Stimulated activated CD4-positive, alpha-beta T cell treated with anti-CD3 and anti-CD28 coated beads, Interleukin-4, amount 100 ng/mL, for 24 hours (primary cell): ENCODE data around the gene KCNJ15.

Source experiments
- DNase-seq: peaks from one replicate; pipeline ENCODE4 v3.0.0-alpha.2; 2020

Gene KCNJ15

GRCh38 chr21:38329162-38329561 is 72.4 kb downstream of the KCNJ15 start:
- no peak for DNase-seq

DNA sequence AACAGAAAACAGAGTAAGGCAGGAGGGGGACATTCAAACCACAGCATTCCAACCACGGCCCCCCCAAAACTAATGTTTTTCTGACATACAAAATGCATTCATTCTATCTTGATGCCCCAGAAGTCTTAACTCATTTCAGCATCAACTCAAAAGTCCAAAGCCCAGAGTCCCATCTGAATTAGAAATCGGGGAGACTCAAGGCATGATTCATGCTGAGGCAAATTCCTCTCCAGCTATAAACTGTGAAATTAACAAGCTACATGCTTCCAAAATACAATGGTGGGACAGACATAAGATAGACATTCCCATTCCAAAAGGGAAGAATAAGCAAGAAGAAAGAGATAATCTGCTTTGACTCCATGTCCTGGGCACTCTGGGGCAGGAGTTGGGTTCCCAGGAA is 73.9 kb downstream of the KCNJ15 start:
- no peak for DNase-seq

- no peak for DNase-seq
Measured at GRCh38 chr21:38333301-38334272, 76.8 kb downstream of the KCNJ15 start.

DNA sequence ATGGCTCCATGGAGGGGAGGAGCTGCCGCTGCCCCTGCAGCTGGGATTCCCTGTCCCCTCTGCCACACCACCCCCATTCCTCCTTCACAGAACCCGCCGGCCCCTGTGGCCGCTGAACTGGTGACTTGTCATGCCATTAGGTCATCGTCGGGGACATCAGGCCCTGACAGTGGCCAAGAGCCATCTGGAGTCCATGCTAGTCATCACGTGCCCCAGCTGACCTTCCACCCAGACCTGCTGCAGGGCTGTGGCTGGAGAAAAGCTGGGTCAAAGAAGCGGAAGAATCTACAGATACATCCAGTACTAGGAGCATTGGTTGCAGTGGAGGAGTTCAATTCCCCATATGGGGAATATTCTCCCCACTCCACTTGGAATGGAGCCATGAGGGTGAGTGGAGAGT is 78.1 kb downstream of the KCNJ15 start:
- no peak for DNase-seq

DNA sequence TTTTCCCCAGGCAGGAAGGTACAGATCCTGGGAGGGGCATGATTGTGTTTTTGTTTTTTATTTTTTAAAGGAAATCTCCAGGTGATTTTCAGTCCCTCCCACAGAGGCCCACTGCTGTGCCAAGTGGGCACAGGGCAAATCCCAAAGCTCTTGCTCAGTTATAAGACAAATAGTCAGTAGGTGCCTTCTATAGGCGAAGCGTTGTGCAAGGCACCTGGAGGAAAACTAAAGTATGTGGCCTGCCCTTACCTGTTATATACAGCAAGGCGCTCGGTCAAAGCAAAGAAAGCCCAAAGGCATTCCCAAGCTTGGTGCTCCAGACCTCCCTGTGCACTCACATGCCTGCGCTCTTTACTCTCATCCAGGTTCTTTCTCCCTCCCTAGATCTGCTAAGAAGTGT is 81.0 kb downstream of the KCNJ15 start:
- no peak for DNase-seq

DNA sequence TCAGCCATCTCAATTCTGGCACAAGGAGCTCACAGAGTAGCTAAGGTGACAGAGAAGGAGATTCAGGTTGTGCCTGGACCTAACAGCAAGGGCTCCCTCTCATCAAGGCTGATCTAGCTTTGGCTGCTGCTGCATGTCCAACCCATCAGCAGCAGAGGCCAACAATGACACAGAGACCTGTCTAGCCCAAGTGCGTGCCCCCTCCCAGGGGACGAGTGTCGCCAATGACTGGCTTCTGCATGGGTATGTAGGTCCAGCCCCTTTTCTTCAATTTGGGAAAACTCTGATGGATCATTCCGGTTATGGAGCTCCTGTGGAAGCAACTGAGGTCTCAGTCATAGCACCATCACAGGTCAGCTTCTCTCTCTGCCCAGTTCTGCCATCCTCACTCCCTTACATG is 83.3 kb downstream of the KCNJ15 start:
- no peak for DNase-seq

- no peak for DNase-seq
Measured at GRCh38 chr21:38341546-38342012, 84.8 kb downstream of the KCNJ15 start.

GRCh38 chr21:38342739-38343138 is 85.9 kb downstream of the KCNJ15 start:
- no peak for DNase-seq

DNA sequence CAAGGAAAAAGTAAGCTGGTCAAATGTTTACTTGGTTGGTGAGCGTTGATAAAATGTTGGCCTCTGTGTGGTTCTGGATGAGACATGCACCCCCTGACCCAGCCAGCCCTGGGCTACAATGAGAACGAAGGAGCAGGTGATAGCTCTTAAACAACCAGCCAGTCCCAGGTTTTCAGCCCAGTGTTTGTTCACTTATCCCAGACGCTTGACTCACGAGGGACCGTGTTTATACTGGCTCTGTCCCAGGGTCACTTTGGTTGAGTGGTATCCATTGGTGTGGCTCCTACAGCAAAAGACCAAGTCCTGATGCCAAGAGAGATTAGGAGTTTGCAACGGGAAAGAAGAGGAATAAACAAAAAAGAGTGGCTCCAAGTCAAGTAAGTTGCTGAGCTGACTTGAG is 86.9 kb downstream of the KCNJ15 start:
- DNase-seq = no peak

- no peak for DNase-seq
Measured at GRCh38 chr21:38346286-38346685, 89.5 kb downstream of the KCNJ15 start.

DNA sequence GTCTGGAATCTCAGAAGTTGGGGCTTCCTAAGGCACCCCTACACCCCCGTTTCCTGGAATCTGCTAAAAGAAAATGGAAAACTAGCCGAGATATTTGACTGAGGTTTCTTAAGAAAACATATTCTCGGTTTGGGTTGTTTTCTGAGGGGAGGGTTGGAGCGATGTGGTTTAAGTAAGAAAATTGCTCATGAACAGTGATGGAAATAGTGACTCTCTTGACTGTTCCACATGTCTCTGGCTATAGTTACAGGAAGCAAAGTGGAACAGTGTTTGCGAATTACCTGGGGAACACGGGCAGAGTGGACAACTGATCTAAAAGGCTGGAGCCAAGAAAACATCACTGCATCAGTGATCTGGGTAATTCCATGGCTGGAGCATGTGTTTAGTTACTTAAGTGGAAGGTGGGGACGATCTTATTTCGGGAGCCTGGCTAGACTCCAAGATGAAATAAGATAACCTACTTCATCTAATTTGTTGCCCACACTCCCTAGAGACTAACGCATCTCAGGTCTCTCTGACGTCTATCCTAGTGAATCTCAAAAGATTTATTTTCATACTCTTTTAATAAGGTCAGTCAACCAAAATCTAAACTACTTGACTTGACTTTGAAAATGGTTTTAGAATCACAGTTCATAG is 92.4 kb downstream of the KCNJ15 start:
- peak; percentile 23 for DNase-seq

DNA sequence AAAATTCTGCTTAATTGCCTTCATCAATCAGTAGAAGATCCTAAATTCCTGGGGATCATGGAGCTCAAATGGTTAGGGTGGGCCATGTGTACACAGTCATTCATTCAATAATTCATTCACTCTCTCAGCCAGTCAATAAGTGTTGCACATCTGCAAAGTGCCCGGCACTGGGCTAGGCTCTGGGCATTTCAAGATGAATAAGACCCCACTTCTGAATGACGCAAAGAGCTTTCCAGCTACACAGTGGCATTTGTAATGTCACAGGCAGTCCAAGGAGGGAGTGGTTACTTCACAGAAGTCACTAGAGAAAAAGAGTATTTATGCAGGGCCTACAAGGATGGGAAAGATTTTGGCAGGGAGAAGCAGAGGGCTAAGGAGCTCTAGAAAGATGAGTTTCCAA is 93.2 kb downstream of the KCNJ15 start:
- no peak for DNase-seq

GRCh38 chr21:38350684-38351083 is 93.9 kb downstream of the KCNJ15 start:
- DNase-seq = no peak

DNA sequence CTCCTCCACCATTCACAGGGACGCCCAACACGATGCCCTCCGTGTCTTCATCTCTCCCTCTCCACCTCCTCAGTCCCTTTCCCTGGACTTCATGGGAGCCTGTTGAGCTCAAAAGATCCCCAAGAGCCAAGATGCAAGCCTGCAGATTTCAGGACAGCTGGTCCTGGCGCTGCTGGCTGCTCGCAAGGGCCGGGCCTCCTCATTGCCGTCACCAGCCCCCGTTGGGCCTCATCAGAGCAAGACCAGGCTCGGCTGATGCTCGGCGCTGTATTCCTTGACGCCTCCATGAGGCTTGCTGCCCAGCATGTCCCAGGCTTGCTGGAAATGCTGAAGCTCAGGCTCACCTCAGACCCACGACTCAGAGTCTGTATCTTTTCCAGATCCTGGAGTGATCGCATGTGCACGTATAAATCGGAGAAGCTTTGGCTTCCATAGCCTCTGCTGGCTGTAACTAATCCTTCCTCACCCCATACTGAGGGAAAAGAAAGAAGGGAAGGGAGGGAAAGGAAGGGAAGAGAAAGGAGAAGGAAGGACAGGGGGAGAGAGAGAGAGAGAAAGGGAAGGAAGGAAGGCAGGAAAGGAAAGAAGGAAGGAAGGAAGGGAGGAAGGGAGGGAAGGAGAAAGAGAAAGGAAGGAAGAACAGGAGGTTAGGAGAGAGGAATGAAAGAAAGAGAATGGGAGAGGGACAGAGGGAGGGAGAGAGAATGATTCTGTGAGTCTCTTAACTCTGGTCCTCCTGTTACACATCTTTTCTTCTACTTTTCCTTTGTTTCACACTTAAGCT is 94.6 kb downstream of the KCNJ15 start:
- no peak for DNase-seq

DNA sequence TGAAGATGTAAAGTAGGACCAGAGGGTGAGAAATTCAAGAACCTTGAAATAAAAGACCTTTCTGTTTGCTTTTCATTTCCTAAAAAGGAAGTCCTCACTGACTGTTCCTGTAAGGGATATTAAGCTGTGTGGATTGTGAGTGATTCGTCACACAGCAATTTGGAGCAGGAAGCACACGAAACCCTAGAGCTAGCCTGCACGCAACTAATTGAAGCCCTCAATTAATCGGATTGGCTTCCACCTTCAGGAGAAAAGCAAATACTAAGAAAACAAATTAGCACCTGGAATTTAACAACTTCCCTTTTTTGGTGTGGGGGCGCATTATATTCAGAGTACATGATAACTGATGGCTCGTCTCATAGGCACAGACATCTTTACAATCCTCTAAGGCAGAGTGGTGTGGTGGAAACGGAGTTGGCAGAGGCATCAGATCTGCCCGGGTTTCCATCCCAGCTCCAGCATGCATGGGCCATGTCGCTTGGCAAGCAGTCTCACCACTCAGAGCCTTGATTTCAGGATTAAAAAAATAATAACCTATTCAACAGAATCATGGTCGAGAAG is 95.2 kb downstream of the KCNJ15 start:
- no peak for DNase-seq

- DNase-seq = peak; percentile 64
Measured at GRCh38 chr21:38352536-38353219, 95.9 kb downstream of the KCNJ15 start.

DNA sequence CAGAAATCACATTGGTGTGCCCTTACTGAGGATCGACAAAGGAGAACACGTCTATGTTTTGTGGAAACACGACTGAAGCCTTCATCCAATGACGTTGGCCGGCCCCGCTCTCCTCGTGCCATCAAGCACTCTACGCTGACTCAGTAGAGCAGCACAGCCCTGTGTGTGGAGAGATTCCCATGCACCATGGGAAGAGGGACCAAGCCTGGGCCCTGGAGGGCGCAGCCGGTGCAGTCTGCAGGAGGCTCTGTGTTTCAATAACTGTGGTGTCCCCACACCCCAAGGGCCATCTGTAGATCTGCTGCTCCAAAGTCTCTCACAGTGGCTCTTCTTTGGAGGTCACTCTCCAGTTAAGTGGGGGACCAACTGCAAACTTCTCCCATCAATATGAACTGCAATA is 97.4 kb downstream of the KCNJ15 start:
- no peak for DNase-seq

DNA sequence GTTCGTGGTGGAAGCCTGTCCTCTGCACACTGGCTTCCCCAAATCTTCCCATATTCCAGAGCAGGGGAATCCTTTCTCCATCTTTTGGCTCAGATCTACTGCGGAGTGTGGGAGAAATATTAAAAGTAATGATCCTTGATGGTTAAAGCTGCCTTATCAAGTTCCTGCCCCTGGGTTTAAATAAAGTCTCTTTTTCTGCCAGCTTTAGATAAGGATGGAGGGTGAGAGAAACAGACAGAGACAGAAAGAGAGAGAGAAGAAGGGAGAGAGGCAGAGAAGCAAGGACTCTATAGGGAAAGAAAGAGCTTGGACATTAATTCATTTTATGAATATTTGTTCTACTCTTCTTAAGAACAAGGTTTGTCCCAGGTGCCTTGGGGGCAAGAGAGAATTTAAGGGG is 98.0 kb downstream of the KCNJ15 start:
- no peak for DNase-seq

GRCh38 chr21:38355353-38355752 is 98.6 kb downstream of the KCNJ15 start:
- no peak for DNase-seq

GRCh38 chr21:38355992-38356781 is 99.4 kb downstream of the KCNJ15 start:
- peak; percentile 80 for DNase-seq
